Pancreas (tissue), 10 donors: ENCODE data around the gene PEX16. TPM values are rescaled to one million over a fixed set of nuclear protein-coding genes. Genes with fewer than 3 reads are reported as not detected.

ENCODE experiments used
- ATAC-seq, 4 donors: fragments of 200-7000 bp; cut with Tn5 transposase; one replicate each; pipeline versions ENCODE4 v1.8.0 to v1.9.1; 2020; ENCODE audit warnings: mild to moderate bottlenecking in 4 of 4, moderate library complexity in 4 of 4
- DNase-seq, 6 donors: peaks; one replicate each; pipeline ENCODE4 v3.0.0-alpha.2; 2020
- FAIRE-seq: peaks from 2 replicates; lab custom pipeline; 2012; peaks lifted over from hg19 to GRCh38; lab: Jason Lieb, UNC
- H3K27ac ChIP-seq, 4 donors: fragments of 200-600 bp; sonication (generic); 1 replicate in 3 of 4; 2 replicates in 1 of 4; pipeline versions ENCODE4 v1.5.0 to v1.8.0; 2020
- H3K27me3 ChIP-seq, 4 donors: fragments of 200-600 bp; one replicate each; pipeline ENCODE4 v1.8.0; 2021
- H3K36me3 ChIP-seq, 3 donors: fragments of 200-600 bp; sonication (generic) in 1 of 3; one replicate each; pipeline versions ENCODE4 v1.5.0 to v1.8.0; 2020 to 2021
- H3K4me1 ChIP-seq, 3 donors: fragments of 200-600 bp; one replicate each; pipeline ENCODE4 v1.8.0; 2021
- H3K4me3 ChIP-seq, 4 donors: fragments of 200-600 bp; sonication (generic) in 2 of 4; one replicate each; pipeline versions ENCODE4 v1.5.0 to v1.8.0; 2020 to 2021
- H3K9me3 ChIP-seq, 4 donors: fragments of 200-600 bp; one replicate each; pipeline ENCODE4 v1.8.0; 2021
- WGBS, 2 donors: extraction: QIAGEN DNeasy Blood & Tissue Kit; methylation state at CpG; one replicate each; pipeline ENCODE4 v1.1.7; 2013; 5-methylcytosine and 5-hydroxymethylcytosine counted together
- intact Hi-C, 3 donors: fragments of 100-400 bp; cut with DNase I; formaldehyde crosslinking; loops; one replicate each; pipeline versions ENCODE4 v1.11.1 to v1.14.2; 2022
- polyA plus RNA-seq, 2 donors: library from polyadenylated mRNA; stranded (reverse); fragments of 200-250 nt; gene quantifications; one replicate each; pipeline ENCODE4 v1.2.3, GENCODE V29; 2013
- total RNA-seq, 6 donors: library from RNA; stranded (reverse); fragmentation: NEBNext Ultra II Directional in 4 of 6; extraction: Animal tissue kit (Norgen Biotek cat#: 25700) in 4 of 6; gene quantifications; one replicate each; pipeline versions ENCODE4 v1.2.1 to v1.2.4, GENCODE V29; 2021 to 2023
- TF ChIP-seq, protein P1 (sequence below), 4 donors: fragments of 200-600 bp; sonication (generic) in 3 of 4; IDR thresholded peaks; one replicate each; pipeline versions ENCODE4 v1.5.0 to v1.8.0; 2021; ENCODE audit warnings: antibody characterized with exemption in 4 of 4
- donor health status: healthy with polysubstance abuse.
- donor health status: DM: no; HTN: no; CAD: no; lungs with moderate emphysema.
- donor health status: DM: no; HTN: no; CAD: no.
- donor health status: control.
- donor health status: control.
- donor health status: Bipolar disorder and iron deficiency.
- donor health status: DM: yes; HTN: yes; CAD: no.
- donor health status: DM: no; HTN: no; CAD: no.
- donor health status: DM: no; HTN: no; CAD: no.
- donor health status: DM: yes; HTN: yes; CAD: no.

The PEX16 gene
- total and polyA plus RNA-seq, 8 donors: 18.6 to 44.3 (median 25.7) TPM

- TF ChIP-seq, protein P1, sequence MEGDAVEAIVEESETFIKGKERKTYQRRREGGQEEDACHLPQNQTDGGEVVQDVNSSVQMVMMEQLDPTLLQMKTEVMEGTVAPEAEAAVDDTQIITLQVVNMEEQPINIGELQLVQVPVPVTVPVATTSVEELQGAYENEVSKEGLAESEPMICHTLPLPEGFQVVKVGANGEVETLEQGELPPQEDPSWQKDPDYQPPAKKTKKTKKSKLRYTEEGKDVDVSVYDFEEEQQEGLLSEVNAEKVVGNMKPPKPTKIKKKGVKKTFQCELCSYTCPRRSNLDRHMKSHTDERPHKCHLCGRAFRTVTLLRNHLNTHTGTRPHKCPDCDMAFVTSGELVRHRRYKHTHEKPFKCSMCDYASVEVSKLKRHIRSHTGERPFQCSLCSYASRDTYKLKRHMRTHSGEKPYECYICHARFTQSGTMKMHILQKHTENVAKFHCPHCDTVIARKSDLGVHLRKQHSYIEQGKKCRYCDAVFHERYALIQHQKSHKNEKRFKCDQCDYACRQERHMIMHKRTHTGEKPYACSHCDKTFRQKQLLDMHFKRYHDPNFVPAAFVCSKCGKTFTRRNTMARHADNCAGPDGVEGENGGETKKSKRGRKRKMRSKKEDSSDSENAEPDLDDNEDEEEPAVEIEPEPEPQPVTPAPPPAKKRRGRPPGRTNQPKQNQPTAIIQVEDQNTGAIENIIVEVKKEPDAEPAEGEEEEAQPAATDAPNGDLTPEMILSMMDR (IDR thresholded peaks at IDR 0.05): no peak
- DNase-seq (peak in 4 of 6 donors; percentile 15 to 68 (median 25)), ATAC-seq (no peak), FAIRE-seq (no peak)
- intact Hi-C loops: no loop called here
- peaks cover 0 to 8% (median 0%) of the 10 kb centered on the region in 3 donors for H3K36me3 ChIP-seq
- H3K4me1 ChIP-seq: peaks cover 10 to 12% (median 11%) of the 10 kb centered on the region in 3 donors
- no peaks in the 10 kb centered on the region for H3K9me3 ChIP-seq
- H3K4me3 ChIP-seq: no peak overlapping the region
- WGBS, 2 donors: 83 to 84% methylated on average over 22 of the region's 22 CpGs
- H3K27ac ChIP-seq: no peak overlapping the region
- no peaks in the 10 kb centered on the region for H3K27me3 ChIP-seq
Observed at GRCh38 chr11:45924036-45924915, 6.6 kb upstream of the PEX16 start.

DNA sequence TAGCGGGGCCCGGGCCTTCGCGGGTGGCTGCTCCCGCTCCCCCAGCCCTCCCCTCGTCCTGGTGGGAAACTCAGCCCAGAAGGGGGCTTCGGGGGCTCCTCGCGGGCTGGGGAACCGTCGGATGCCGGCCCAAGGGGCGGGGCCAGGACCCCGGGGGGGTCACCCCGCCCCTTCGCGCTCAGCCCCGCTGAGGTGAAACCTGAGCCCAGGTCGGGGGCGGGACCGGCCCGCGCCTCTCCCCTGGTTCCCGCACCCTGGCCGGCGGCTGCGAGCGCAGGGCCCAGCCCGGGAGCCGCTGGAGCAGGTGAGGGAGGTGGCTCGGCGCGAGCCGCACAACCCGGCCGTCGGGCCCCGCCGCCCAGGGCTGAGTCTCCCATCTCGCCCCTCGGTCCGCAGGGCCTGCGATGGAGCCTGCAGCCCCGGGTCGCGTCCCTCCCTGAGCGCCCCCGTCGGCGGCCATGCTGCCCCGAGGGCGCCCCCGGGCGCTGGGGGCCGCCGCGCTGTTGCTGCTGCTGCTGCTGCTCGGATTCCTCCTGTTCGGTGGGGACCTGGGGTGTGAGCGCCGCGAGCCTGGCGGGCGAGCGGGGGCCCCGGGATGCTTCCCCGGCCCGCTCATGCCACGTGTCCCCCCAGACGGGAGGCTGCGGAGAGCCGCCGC, 4.9 kb upstream of the PEX16 start, which contains the start of gene LARGE2:
TSS of gene LARGE2 (plus strand) at position 232 of the 658 bp plus-strand sequence. CDS start at position 459, 227 bp downstream.
- FAIRE-seq: no peak
- peak within 1 kb of the TSS; percentile 31 to 70 (median 67) for H3K4me3 ChIP-seq
- DNase-seq: peak; percentile 82 to 94 (median 88)
- ATAC-seq: peak; percentile 67 to 76 (median 68)
- H3K27me3 ChIP-seq: no peaks in the 10 kb centered on the region
- no peaks in the 10 kb centered on the region for H3K9me3 ChIP-seq
- H3K27ac ChIP-seq: peak within 1 kb of the TSS; percentile 93 to 96 (median 94)
- H3K36me3 ChIP-seq: no peaks in the 10 kb centered on the region
- 0% methylated on average over 37 to 73 of the region's 73 CpGs for WGBS, 2 donors
- intact Hi-C loops: no loop called here
- TF ChIP-seq, protein P1 (IDR thresholded peaks at IDR 0.05): no peak
- H3K4me1 ChIP-seq: peaks cover 10 to 12% (median 11%) of the 10 kb centered on the region in 3 donors

DNA sequence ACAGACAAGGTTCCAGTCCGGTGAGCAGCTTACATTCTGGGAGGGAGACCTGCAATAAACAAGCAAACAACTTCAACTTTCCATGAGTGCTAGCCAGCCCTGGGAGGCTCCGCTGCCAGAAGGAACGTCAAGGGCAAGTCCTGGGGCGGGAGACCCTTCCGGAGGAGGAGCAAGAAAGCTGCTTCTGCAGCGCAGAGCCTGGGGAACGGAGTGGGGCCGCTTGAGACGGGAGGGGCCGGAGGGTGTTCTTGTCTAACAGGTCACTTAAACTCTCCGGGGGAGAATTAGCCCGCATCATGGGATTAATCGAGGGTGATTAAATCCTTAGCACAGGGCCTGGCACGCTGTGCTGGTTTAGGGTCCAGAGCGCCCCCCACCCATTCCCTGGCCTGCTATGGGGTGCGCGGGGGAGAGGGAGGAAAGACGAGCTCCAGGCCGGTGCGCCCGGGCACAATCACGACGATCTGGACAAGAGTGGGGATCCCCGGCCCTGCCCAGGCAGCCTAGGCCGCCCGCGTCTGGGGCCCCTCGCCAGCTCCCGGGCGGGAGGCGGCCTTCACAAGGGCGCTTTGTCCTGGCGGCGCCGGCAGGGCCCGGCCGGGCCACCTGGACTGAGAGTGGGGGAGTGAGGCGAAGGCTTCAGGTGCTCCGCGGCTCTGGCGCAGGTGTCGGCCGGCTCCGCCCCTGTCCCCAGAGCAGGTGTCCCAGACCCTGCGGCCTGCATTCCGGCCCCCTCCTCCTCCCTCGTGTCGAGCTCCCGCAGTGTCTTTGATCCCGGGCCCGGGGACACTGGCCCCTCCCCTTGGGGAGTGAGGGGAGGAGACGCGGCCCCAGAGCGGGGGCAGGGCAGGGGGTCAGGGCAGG, 4.1 kb upstream of the PEX16 start:
- peaks cover 13 to 16% (median 13%) of the 10 kb centered on the region in 3 donors for H3K4me1 ChIP-seq
- DNase-seq: peak; percentile 89 to 98 (median 95)
- no peaks in the 10 kb centered on the region for H3K27me3 ChIP-seq
- TF ChIP-seq, protein P1 (IDR thresholded peaks at IDR 0.05): no peak
- intact Hi-C loops: no loop called here
- no peaks in the 10 kb centered on the region for H3K36me3 ChIP-seq
- peak overlapping the region; percentile 93 to 96 (median 94) for H3K27ac ChIP-seq
- H3K4me3 ChIP-seq: peak overlapping the region; percentile 31 to 70 (median 67)
- H3K9me3 ChIP-seq: no peaks in the 10 kb centered on the region
- no peak for FAIRE-seq
- WGBS, 2 donors: 6 to 8% methylated on average over 32 to 54 of the region's 54 CpGs
- peak; percentile 68 to 75 (median 74) for ATAC-seq

GRCh38 chr11:45920531-45921477, 3.1 kb upstream of the PEX16 start:
- H3K27ac ChIP-seq: peak overlapping the region; percentile 93 to 96 (median 94)
- DNase-seq: peak in 5 of 6 donors; percentile 8 to 45 (median 15)
- H3K9me3 ChIP-seq: no peaks in the 10 kb centered on the region
- intact Hi-C loops: no loop called here
- H3K4me3 ChIP-seq: peak overlapping the region in 1 of 4 donors; percentile 70
- H3K27me3 ChIP-seq: no peaks in the 10 kb centered on the region
- 83 to 84% methylated on average over 6 of the region's 6 CpGs for WGBS, 2 donors
- peaks cover 18 to 21% (median 19%) of the 10 kb centered on the region in 3 donors for H3K4me1 ChIP-seq
- H3K36me3 ChIP-seq: no peaks in the 10 kb centered on the region
- no peak for ATAC-seq
- no peak for FAIRE-seq
- TF ChIP-seq, protein P1 (IDR thresholded peaks at IDR 0.05): no peak
